Endothelial cell of hepatic sinusoid (primary cell): Measurements from ENCODE around the gene UNC79.
"Not testable (repeated sequence)": the region's sequence is repeated elsewhere in the genome, so short reads cannot be mapped to it uniquely, and the experiment has no call there.

Experiments
- in situ Hi-C: cut with HindIII; loops from 2 replicates; pipeline ENCODE4 v1.10.0; 2017; ENCODE audit warnings: low sequenced_read_pairs

UNC79 gene

DNA sequence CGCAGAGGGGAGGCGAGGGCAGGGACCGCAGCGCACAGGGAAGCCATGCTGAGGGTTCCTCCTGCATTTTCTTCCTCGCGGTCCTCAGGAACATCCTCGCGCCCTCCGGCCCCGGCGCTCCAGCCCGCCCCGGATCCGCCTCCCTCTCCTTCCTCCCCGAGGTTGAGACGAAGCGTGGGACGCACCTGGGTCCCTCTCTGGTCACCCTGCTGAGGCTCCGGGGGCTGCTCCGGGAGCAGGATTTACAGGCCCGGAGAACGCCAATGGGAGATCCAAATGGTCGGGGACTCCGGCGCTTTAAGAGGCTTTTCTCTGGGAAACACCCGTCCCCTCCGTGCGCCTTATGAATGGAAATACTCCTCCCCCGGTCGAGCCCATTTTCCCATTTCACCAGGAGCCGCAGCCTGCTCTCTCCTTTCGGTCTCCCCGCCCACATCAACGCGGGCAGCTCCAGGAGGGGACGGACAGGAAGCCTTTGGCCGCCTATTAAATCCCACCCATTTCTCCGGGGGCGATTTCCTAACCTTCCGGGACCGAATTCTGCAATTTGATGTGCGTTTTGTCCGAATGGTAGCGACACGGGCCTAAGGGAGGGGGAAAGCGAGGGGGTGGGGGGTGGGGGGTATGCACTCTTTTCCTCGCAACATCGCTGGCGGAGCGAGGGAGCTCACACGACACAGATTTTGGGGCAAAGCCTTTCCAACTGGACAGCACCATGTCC, at the start of gene UNC79:
Gene UNC79, plus strand, starts transcription at position 625 of the 721 bp plus-strand sequence. Its CDS starts 91 bp downstream, at position 716.
- in situ Hi-C loops: no loop called here

DNA sequence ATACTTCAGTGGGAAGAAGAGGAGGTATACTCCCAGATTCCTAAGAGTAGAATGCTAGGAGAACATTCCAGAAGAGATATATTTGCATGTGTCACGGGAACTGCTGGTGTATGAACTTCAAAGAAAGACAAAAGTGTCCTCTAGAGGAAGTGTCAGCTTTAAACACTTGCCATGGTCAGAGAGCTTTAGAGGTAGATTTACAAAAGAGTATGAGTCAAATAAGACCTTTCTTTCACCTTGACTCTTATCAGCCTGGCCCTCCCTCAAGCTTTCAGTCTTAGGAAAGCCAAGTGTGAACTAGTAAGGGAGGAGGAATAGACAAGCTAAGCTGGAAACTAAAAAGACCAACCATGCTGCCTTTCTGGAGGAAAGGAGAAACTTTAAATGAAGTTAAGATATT, 49.1 kb upstream of the UNC79 start:
- in situ Hi-C loops: no loop called here

DNA sequence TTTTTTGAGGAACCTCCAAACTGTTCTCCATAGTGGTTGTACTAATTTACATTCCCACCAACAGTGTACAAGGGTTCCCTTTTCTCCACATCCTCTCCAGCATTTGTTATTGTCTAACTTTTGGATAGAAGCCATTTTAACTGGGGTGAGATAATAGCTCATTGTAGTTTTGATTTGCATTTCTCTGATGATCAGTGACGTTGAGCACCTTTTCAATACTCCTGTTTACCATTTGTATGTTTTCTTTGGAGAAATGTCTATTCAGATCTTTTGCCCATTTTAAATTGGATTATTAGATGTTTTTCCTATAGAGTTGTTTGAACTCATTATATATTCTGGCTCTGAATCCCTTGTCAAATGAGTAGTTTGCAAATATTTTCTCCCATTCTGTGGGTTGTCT, 46.5 kb upstream of the UNC79 start:
- in situ Hi-C loops: not testable (repeated sequence)

DNA sequence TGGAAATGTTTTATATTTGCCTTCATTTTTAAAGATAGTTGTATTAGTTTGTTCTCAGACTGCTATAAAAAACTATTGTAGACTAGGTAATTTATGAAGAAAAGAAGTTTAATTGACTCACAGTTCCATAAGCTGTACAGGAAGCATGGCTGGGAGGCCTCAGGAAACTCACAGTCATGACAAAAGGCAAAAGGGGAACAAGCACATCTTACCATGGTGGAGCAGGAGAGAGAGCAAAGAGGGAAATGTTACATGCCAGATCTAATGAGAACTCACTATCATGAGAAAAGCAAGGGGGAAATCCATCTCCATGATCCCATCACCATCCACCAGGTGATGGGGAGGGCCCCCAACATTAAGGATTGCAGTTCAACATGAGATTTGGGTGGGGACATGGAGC, 35.5 kb upstream of the UNC79 start:
- in situ Hi-C loops: no loop called here

DNA sequence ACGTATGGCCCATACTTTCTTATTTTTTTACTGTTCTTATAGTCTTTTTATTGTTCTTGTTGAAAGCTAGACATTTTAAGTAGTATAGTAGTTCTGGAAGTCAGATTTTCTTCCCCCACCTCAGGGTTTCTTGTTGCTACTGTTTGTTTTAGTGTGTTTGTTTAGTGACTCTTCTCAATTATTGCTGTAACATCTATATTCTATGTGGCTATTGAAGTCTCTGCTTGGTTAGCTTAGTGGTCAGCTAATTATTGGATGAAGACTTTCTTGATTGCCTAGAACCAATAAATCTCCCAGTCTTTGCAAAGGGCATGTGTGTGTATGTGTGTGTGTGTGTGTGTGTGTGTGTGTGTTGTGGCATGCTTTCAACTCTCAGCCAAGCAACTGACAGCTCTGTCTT, 34.3 kb upstream of the UNC79 start:
- in situ Hi-C loops: no loop called here

DNA sequence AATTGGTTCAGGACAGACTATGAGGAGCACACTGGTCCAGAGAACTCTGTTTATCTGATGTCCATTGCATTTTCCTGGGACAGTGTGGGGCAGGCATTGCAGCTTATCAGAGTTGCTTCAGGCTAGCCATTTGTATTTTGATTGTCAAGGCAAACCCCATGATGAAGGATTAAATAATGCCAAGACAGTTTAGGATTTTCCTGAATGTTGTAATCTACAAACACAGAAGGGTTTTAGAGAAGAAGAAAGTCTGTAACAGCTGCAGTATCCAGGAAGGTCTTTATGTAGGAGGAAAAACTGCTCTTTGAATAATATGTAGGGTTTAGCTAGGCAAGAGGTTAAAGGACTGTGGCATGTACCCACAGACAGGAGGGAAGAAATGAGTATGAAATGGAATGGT, 32.2 kb upstream of the UNC79 start:
- in situ Hi-C loops: no loop called here

DNA sequence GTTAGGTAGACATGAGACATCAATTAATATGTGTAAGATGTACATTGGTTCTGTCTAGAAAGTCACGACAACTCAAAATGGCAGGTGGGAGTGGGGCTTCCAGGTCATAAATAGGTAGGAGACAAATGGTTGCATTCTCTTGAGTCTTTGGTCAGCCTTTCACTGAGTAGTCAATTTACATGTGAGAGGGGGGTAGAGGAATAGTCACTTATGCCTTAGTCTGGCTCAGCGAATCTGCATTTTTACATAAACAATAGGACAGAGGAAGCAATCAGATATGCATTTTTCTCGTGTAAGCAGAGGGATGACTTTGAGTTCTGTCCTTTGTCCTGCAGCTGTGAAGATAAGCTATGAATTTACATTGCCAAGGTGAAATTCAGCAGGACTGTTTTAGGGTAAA, 27.8 kb upstream of the UNC79 start:
- in situ Hi-C loops: no loop called here

DNA sequence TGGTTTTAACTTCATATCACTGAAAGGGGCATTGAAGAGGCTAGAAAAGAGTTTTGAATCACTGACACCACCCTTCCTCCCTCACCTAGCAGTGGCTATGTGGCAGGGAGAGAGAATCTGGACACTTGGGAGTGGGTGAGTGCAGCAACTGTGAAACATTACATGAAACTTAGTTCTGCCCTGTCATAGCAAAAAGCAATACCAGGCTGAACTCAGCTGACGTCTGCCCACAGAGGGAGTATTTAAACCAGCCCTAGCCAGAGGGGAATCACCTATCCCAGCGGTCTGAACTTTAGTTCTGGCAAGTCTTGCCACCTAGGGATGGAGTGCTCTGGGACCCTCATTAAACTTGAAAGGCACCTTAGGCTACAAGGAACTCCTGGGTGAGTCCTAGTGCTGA, 20.7 kb upstream of the UNC79 start:
- in situ Hi-C loops: no loop called here

DNA sequence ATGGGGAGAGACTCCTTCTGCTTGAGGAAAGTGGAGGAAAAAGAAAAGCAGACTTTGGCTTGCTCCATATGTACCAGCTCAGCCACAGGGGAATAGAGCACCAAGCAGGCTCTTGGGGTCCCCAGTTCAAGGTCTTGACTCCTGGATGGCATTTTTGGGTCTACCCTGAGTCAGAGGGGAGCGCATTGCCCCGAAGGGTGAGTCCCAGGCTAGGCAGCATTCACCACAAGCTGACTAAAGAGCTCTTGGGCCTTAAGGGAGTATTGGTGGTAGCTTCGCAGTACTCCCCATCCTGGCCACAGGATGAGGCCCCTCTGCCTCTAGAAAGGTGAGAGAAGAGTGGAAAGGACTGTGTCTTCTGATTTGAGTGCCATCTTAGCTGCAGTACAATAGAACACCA, 19.8 kb upstream of the UNC79 start:
- in situ Hi-C loops: no loop called here

DNA sequence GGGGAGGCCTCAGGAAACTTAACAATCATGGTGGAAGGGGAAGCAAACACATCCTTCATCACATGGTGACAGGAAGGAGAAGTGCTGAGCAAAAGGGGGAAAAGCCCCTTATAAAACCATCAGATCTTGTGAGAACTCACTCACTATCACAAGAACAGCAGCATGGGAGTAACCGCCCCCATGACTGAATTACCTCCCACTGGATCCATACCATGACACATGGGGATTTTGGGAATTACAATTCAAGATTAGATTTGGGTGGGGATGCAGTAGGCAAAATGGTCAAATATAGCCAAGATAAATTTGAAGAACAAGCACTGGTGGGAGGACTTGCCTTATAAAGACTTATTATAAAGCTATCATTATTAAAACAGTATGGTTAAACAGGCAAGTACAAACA, 5.6 kb upstream of the UNC79 start:
- in situ Hi-C loops: not testable (repeated sequence)

DNA sequence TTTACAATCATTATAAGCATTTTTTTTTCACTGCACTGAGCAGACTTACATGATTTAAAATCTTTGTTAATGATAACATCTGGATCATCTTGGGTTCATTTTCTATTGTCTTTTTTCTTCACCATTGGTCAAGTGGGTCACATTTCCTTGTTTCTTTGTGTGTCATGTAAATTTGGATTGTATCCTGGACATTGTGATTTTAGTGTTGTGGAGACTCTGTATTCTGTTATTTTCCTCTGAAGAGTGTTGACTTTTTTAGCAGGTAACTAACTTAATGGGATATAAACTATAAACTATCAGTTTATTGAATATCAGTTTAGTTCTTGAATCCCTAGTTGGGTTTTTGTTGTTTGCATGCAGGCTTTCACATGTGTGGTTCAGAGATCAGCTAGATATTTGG, 4.0 kb upstream of the UNC79 start:
- in situ Hi-C loops: no loop called here

DNA sequence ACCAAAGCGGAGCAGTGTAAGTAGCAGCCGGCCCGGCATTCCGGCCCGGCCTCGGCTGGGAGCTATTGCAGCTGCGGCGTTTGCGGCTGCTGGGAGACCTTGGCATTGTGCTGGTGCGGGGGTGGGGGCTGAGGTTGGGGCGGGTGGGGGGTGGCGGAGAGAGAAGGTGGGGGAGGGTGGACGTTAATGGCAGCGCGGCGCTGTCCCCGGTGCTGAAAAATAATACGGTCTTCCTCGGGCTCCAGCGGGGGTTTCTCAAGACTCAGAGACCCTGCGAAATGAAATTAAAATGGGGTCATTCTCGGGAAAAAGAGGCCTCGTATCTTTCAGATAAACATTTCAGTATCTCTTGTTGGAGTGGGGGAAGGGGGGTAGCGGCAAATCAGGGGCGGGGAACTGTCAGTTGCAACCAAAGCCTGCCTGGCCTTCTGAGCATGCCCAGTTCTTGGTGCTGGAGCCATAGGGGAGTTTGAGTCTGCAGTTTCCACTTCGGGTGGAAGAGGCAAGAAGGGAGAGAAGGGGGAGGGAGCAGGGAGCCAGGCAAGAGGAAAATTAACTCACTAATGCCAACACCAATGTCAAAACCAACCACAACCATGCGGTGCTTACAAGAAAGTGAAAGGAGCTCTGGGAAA, 414 bp downstream of the UNC79 start:
- in situ Hi-C loops: no loop called here

DNA sequence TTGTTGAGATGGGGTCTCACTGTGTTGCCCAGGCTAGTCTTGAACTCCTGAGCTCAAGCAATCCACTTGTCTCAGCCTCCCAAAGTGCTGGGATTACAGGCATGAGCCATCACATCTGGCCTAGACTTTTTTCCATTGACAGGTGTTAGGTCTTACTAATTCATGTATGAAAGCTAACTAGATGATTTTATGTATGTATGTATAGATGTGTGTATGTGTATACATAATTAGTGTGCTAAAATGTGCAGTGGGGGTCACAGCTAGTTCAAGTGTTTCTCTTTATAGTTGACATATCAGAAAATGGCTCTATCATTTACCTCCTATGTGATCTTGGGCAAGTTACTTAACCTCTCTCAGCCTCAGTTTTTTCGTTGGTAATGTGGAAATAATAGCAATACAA, 23.5 kb downstream of the UNC79 start:
- in situ Hi-C loops: no loop called here

DNA sequence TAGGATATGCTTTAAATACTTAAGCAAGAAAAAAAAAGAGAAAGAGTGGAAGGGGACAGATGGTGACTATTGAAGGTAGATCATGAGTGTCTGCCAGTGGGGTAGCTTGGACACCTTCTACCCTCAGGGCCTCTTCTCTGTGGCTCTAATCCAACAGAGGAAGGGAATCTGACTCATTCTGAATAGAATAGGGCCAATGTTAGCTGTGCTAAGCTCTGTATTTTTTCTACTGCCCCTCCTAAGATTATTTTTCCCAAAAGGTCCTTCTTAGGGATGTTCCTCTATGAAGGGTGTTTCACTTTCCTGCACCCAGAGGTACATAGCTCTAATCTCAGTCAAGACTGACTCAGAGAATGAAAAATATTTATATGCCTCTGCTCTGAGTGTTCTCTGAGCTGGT, 25.6 kb downstream of the UNC79 start:
- in situ Hi-C loops: no loop called here

DNA sequence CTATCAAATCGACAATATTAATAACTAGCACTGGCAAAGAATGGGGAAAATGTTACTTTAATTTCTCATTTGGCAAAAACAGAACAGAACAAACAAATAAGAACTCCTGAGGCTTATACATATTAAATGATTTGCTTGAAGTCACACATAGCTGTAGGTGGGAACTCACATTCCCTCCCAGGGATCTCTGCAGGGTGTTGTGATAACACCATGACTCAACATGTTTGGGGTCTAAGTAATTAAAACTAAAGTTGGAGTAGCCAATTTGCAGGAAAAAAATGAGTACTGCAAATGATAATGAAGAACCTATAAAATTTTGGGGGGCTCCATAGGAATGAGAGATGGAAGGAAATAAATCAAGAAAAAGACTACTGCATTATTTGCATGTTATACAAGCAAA, 27.5 kb downstream of the UNC79 start:
- in situ Hi-C loops: no loop called here

DNA sequence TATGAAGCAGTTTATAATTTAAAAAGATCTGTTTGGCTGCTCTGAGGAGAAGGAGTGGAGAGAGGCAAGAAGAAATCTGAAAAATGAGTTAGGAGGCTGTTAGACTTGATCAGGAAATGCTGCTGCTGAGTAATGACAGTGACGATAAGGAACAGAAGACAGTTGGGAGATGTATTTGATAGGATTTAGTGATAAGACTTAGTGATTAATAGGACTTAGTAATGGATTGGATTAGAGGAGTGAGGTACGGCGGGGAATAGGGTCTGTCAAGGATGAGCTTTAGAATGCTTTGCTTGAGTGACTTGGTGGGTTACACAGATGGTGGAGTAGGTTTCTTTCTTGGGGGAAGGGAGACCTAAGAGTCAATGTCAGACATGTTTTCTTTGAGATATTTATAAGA, 31.7 kb downstream of the UNC79 start:
- in situ Hi-C loops: no loop called here

DNA sequence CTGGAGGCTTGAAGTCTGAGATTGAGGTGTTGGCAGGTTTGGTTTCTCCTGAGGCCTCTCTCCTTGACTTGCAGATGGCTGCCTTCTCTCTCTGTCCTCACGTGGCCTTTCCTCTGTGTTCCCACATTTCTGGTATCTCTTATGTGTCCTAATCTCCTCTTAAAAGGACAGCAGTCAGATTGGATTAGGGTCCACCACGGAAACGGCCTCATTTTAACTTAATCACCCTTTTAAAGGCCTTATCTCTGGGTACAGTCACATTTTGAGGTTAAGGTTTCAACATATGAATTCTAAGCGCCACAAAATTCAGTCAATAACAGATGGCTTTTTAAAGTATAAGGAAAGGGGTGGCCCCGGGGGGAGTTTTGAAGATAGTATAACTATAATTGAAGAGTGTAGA, 33.5 kb downstream of the UNC79 start:
- in situ Hi-C loops: no loop called here

DNA sequence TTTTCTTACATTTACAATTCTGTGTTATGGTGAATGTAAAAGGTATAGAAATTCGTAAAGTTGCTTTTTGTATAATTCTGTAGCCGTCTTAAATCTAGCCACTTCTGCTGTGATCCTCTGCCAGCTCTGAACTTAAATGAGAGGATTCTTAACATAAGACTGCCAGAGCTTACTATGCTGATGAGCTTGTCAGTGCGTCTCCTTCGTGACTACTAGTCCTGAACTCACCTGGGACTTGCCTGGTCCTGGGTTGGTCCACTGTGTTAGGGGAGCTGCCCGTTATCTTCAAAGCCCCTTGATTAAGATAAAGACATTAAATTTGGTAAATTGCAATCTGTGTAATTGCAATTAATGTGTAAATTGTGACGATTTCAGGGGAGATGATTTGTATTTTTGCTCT, 44.7 kb downstream of the UNC79 start:
- in situ Hi-C loops: no loop called here

DNA sequence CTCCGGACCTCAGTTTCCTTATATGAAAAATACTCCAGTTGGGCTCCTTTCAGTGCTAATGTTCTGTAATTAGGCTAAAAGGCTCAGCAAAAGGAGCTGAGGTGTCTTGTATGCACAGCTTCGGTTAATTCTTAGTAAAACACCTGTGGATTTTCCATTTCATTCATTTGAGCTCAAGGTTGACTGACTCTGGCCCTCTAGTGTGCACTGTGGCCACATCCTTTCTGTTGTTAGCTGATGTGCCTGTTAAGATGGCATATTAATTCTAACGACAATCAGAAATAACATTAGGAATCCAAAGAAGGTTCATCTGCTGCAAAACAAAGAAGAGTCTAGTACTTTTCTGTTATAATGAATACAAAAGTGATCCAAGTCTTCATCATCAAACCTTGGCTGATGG, 45.6 kb downstream of the UNC79 start:
- in situ Hi-C loops: no loop called here

DNA sequence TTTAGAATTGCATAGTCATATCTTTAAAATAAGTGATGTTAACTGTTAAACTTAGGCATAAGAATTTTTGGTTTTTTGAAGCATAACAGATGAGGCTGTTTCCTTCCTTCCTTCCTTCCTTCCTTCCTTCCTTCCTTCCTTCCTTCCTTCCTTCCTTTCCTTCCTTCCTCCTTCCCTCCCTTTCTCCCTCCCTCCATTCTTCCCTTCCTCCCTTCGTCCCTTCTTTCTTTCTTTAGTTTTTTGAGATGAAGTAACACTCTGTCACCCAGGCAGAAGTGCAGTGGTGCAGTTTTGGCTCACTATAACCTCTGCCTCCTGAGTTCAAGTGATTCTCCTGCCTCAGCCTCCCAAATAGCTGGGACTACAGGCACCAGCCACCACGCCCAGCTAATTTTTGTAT, 48.3 kb downstream of the UNC79 start:
- in situ Hi-C loops: not testable (repeated sequence)

DNA sequence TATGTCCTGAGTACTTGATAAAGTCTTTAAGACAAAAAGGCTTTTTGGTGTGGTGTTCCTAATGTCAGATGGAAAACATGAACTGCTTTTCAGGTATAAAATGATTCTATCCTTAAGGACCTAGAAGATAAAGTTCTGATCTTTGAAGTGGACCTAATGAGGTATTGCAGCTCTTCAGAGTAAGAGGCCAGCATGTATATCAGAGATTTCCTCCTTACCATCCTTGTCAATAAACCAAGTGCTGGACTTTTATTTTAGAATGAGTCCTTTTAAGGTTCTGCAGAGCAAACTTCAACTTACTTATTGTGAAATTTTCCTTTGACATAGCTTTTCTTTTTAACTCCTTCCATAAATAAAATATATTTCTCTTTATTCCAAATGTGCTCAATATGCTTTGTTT, 50.1 kb downstream of the UNC79 start:
- in situ Hi-C loops: no loop called here

DNA sequence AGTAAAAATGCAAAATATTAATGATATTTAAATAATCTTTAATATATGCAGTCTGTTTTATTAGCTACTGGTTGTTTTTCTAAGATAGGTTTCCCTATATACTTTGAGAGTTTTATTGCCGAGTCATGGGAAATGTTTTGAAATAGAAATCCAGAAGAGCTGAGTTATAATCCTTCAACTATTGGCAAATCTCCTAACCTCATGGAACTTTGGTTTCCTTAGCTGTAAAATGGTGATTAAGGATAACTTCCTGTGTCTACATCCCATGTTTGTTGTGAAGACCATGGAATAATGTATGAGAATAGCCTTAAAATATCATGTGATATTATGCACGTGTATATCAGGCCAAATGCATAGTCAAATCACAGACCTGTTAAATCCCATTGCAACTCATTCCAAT, 51.0 kb downstream of the UNC79 start:
- in situ Hi-C loops: no loop called here

DNA sequence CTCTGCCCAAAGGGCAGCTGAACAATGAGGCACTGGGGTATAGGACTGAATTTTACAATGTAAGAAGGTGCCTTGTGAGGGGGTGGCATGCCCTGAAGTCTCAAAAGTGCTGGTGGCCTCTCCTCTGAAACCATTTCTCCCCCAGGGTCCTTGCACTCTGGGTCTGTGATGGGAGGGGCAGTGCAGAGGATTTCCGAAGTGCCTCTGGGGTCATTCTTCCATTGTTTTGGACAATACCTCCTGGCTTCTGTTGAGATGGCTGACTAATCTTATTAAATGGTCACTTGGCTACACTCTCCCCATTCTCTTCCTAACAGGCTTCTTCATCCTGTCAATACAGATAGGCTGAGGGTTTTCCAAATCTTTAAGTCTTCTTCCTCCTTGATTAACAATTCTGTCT, 59.3 kb downstream of the UNC79 start:
- in situ Hi-C loops: loop anchor here (5.0 kb wide), 1 partner anchor 42 kb away; no protein-coding TSS in a partner anchor
